ENCODE data around the gene MTRFR.

The MTRFR gene

DNA sequence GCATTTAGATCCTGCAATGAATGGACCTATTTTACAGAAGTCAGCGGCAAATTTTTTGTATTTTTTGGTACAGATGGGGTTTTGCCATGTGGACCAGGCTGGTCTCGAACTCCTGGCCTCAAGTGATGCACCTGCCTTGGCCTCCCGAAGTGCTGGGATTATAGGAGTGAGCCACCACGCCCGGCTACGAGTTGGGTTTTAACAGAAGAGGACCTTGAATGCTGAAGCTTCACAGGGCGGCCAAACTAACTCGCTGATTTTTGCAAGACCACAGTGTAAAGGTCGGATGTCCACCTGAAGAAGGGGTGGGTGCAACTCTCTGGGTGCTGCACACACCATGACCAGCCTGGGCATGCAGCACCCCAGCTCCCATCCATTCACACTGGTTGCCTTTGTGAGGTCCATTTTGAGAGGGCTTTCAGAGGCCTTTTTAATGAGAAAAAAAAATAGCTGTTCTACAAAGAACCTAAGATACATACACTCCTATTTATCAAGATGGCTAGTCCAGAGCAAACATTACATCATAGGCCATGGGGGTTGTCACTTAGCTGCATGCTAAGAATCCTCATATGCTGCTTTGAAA lies 60.0 kb downstream of the MTRFR start:
- no peak overlapping the region for H3K4me3 ChIP-seq (ENCODE audit: low read depth, low read length)
- TF ChIP-seq, protein P1, sequence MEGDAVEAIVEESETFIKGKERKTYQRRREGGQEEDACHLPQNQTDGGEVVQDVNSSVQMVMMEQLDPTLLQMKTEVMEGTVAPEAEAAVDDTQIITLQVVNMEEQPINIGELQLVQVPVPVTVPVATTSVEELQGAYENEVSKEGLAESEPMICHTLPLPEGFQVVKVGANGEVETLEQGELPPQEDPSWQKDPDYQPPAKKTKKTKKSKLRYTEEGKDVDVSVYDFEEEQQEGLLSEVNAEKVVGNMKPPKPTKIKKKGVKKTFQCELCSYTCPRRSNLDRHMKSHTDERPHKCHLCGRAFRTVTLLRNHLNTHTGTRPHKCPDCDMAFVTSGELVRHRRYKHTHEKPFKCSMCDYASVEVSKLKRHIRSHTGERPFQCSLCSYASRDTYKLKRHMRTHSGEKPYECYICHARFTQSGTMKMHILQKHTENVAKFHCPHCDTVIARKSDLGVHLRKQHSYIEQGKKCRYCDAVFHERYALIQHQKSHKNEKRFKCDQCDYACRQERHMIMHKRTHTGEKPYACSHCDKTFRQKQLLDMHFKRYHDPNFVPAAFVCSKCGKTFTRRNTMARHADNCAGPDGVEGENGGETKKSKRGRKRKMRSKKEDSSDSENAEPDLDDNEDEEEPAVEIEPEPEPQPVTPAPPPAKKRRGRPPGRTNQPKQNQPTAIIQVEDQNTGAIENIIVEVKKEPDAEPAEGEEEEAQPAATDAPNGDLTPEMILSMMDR (IDR thresholded peaks at IDR 0.05; ENCODE audit: low read depth, low read length): no peak

DNA sequence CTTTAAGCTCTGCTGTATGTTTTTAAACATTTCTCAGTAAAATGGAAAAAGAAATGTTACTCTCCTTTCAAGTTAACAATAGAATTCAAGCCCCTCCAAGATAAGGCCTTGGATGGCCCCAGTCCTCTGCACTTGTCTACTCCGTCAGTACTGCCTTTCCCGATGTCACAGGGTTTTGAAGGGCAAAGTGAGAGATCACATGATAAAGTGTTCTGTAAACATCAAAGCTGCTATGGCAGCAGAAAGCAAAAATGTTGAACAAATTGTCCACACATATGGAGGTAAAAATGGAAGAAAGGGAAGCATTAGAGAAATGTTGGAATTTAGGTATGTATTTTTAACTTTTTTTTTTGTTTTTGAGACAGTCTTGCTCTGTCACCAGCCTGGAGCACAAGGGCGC lies 71.9 kb downstream of the MTRFR start:
- H3K4me3 ChIP-seq (ENCODE audit: low read depth, low read length): no peak overlapping the region
- TF ChIP-seq, protein P1 (IDR thresholded peaks at IDR 0.05; ENCODE audit: low read depth, low read length): no peak

DNA sequence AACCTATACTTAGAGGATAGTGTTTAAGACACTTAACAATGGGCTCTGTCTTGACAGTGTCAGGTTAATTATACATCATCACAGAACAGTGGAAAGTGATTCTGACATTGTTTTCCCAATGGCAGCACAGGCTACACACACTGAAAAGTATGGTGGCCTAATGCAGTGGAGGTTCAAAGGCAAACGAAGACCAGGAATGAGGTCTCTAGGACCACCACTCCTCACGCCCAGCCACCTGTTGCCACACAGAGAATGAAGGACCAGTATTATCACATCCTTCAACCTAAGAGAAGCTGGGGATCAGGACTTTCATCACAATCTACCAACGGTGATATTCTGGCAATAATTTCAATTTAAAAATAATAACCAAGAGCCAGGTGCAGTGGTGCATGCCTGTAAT lies 73.0 kb downstream of the MTRFR start:
- H3K4me3 ChIP-seq (ENCODE audit: low read depth, low read length): no peak overlapping the region
- TF ChIP-seq, protein P1 (IDR thresholded peaks at IDR 0.05; ENCODE audit: low read depth, low read length): no peak
